Measurements from ENCODE around the gene NRN1. TPM values are rescaled to one million over a fixed set of nuclear protein-coding genes. Genes with fewer than 3 reads are reported as not detected.

NRN1 gene
- total and polyA plus RNA-seq, 2 donors (not counting 3 experiments of a cell fraction or from before 2014, with no cell fraction given): 12.8 to 26.2 TPM

DNA sequence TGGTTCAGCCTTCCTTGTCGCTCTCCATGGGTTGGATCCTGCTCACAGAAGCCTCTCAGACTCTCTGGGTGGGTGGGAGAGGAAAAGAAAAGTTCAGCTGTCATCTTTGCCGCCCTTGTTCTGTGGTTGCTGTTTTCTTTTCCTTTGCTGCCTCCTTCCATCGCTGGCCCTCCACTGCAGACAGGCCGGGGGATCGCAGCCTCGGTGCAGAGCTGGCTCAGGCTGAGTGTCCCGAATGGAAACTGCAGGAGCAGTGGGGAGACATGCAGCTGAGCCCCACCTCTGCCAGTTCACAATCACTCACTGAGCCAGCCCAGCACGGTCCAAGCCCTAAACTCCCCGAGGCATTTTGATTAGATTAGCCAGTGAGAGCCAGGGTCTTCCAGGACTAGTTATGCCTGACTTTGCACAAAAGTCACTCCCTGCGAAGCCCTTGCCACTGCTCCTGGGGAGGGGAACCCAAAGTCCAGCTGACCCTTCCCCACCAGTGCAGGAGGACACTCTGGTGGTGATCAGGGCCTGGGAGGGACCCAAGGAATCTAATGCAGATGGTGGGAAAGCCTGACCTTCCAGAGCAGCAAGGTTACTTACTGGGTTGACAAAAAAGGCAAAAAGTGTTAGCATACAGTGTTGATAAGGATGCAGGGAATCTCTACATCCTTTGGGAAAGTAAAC, 14.0 kb downstream of the NRN1 start:
- intact Hi-C loops (cut with micrococcal nuclease): no loop called here
- ChIA-PET POLR2A (no interaction called here), CTCF (no interaction called here)

More for the DNA sequence above, 14.0 kb downstream of the NRN1 start:
- dilution Hi-C loops (cut with MboI; ENCODE audit: extremely low pct_ligation_motif_present, low sequenced_read_pairs): no loop called here
- DNase-seq (ENCODE audit: low read depth, low spot score) (no peak), FAIRE-seq (no peak)
- Histone ChIP-seq H3K9me3 (replicated peaks; ENCODE audit: control insufficient read depth, insufficient read depth, low read length) (no peaks in the 10 kb centered on the region), H3K79me2 (ENCODE audit: control insufficient read depth, insufficient read depth, low read length) (no peaks in the 10 kb centered on the region), H3K4me1 (ENCODE audit: control insufficient read depth, extremely low read depth, insufficient read depth, low read length) (peaks cover 9% of the 10 kb centered on the region), H3K4me3 (replicated peaks in 1 of 3; ENCODE audit: insufficient read depth in 1 of 3, low read depth in 1 of 3, low read length in 3 of 3) (no peak overlapping the region), H3K36me3 (ENCODE audit: control insufficient read depth in 2 of 2, extremely low read depth in 1 of 2, insufficient read depth in 2 of 2, low read length in 2 of 2) (no peaks in the 10 kb centered on the region), H3K9ac (replicated peaks; ENCODE audit: extremely low read depth, insufficient read depth, low read length) (no peak overlapping the region), H3K27ac (ENCODE audit: insufficient read depth, low read depth, low read length) (no peak overlapping the region), H3K27me3 (ENCODE audit: control insufficient read depth in 2 of 2, insufficient read depth in 2 of 2, low read length in 2 of 2) (peaks cover 24 to 46% of the 10 kb centered on the region in 2 experiments), H3K9me1 (replicated peaks; ENCODE audit: control insufficient read depth, extremely low read depth, insufficient read depth, low read length) (no peaks in the 10 kb centered on the region), H4K20me1 (replicated peaks; ENCODE audit: control insufficient read depth, extremely low read depth, insufficient read depth, low read length) (no peaks in the 10 kb centered on the region), H3K4me2 (ENCODE audit: insufficient read depth, low read length) (no peak overlapping the region), H2AFZ (ENCODE audit: low read depth, low read length) (no peak overlapping the region)
- TF ChIP-seq GATA2 (IDR thresholded peaks at IDR 0.05; ENCODE audit: insufficient read depth, insufficient read length, low read depth, low read length) (no peak), MYC (IDR thresholded peaks at IDR 0.05; ENCODE audit: low read depth, low read length) (no peak), JUN (IDR thresholded peaks at IDR 0.05; ENCODE audit: borderline replicate concordance, insufficient read depth, insufficient read length, low read depth) (no peak), POLR2AphosphoS5 (IDR thresholded peaks at IDR 0.05; ENCODE audit: insufficient read depth, low read depth, low read length) (no peak), POLR2A (IDR thresholded peaks at IDR 0.05; ENCODE audit: low read depth, low read length) (no peak), EZH2 (IDR thresholded peaks at IDR 0.05; ENCODE audit: borderline replicate concordance, low read depth, low read length, severe bottlenecking) (no peak), MAX (IDR thresholded peaks at IDR 0.05; ENCODE audit: insufficient read depth, insufficient read length) (no peak), FOS (IDR thresholded peaks at IDR 0.05; ENCODE audit: borderline replicate concordance, insufficient read depth, low read length) (no peak)
- TF ChIP-seq, protein P1, sequence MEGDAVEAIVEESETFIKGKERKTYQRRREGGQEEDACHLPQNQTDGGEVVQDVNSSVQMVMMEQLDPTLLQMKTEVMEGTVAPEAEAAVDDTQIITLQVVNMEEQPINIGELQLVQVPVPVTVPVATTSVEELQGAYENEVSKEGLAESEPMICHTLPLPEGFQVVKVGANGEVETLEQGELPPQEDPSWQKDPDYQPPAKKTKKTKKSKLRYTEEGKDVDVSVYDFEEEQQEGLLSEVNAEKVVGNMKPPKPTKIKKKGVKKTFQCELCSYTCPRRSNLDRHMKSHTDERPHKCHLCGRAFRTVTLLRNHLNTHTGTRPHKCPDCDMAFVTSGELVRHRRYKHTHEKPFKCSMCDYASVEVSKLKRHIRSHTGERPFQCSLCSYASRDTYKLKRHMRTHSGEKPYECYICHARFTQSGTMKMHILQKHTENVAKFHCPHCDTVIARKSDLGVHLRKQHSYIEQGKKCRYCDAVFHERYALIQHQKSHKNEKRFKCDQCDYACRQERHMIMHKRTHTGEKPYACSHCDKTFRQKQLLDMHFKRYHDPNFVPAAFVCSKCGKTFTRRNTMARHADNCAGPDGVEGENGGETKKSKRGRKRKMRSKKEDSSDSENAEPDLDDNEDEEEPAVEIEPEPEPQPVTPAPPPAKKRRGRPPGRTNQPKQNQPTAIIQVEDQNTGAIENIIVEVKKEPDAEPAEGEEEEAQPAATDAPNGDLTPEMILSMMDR (IDR thresholded peaks at IDR 0.05; ENCODE audit: extremely low read depth in 1 of 2, insufficient read depth in 1 of 2, low read depth in 1 of 2, low read length in 2 of 2): no peak
- BruUV-seq (replicated peaks): no TSS peak

Data from endothelial cell of umbilical vein (primary cell).